Measurements from ENCODE around the gene TCEANC. TPM values are rescaled to one million over a fixed set of nuclear protein-coding genes. Genes with fewer than 3 reads are reported as not detected.
"Not testable (repeated sequence)": the region's sequence is repeated elsewhere in the genome, so short reads cannot be mapped to it uniquely, and the experiment has no call there.

Gene TCEANC, protein sequence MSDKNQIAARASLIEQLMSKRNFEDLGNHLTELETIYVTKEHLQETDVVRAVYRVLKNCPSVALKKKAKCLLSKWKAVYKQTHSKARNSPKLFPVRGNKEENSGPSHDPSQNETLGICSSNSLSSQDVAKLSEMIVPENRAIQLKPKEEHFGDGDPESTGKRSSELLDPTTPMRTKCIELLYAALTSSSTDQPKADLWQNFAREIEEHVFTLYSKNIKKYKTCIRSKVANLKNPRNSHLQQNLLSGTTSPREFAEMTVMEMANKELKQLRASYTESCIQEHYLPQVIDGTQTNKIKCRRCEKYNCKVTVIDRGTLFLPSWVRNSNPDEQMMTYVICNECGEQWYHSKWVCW
- 6.0 TPM for total RNA-seq (ENCODE audit: insufficient read depth, low replicate concordance)

- peak; percentile 97 for DNase-seq (ENCODE audit: low spot score)
Observed at GRCh38 chrX:13652850-13653693, at the start of gene TCEANC. TCEANC (plus strand) TSS chrX:13653141; CDS start chrX:13662509, 9,368 bp downstream.

GRCh38 chrX:13605611-13606010 lies 47.3 kb upstream of the TCEANC start:
- DNase-seq (ENCODE audit: low spot score) = no peak

DNA sequence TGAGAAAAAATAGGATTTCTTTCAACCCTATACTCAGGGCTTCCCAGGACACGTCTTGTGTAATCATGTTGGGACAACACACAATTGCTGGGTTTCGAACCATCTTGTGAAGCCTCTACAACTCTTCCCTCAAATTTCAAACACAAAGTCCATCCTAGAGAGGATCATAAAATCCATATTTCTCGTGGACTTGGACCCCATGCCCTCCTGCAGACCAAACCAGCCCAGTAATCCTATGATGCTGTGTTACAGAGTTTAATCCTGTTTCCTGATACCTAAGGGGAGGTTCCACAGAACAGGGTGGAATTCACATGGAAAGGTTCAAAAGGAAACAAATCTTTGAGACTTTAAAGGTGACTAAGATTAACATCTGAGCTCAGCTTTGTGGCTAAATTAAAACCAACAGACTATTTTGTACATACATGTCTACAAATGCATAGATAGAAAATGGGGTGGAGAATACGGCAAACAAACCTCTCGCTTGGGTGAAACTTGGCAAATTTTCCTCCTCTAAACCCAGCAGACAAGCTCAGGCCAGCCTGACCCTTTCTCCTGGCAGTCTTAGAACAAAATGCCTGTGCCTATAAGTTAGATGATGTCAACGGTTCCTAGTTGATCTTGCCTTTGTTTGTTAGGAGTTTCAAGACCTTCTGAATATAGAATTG lies 45.5 kb upstream of the TCEANC start:
- DNase-seq (ENCODE audit: low spot score) = no peak

DNA sequence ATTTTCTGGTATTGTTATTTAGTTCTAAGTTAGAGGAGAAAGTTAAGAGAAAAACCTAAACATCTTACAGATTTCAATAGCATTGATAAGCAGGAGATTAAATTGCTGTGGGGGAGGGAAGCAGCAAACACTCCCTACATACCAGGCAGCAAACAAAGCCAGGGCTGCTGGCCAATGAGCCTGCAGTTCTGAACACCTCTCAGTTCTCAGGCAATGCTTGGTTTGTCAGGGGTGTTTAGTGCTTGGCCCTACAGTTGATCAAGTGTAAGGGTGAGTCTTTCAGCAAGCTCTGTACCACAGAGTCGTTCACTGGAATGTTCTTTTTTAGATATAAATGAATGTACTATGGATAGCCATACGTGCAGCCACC lies 45.0 kb upstream of the TCEANC start:
- no peak for DNase-seq (ENCODE audit: low spot score)

GRCh38 chrX:13614154-13614553 lies 38.8 kb upstream of the TCEANC start:
- no peak for DNase-seq (ENCODE audit: low spot score)

- no peak for DNase-seq (ENCODE audit: low spot score)
Observed at GRCh38 chrX:13620207-13620606, 32.7 kb upstream of the TCEANC start.

GRCh38 chrX:13622401-13622964 lies 30.5 kb upstream of the TCEANC start:
- peak; percentile 28 for DNase-seq (ENCODE audit: low spot score)

GRCh38 chrX:13627306-13627705 lies 25.6 kb upstream of the TCEANC start:
- no peak for DNase-seq (ENCODE audit: low spot score)

DNA sequence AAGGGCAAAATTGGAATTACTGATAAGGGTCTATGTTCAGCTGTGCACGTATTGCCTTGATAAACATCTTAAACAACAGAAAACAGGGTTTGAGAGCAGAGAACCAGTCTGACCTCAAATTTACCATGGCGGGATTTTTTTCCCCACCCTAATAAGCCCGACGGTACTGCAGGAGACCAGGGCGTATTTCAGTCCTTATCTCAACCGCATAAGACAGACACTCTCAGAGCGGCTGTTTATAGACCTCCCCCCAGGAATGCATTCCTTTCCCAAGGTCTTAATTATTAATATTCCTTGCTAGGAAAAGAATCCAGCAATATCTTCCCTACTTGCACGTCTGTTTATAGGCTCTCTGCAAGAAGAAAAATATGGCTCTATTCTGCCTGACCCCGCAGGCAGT lies 15.7 kb upstream of the TCEANC start:
- DNase-seq (ENCODE audit: low spot score) = not testable (repeated sequence)

GRCh38 chrX:13638021-13638420 lies 14.9 kb upstream of the TCEANC start:
- DNase-seq (ENCODE audit: low spot score) = no peak

- no peak for DNase-seq (ENCODE audit: low spot score)
Observed at GRCh38 chrX:13638826-13639225, 14.1 kb upstream of the TCEANC start.

- DNase-seq (ENCODE audit: low spot score) = not testable (repeated sequence)
Observed at GRCh38 chrX:13641684-13642083, 11.3 kb upstream of the TCEANC start.

GRCh38 chrX:13645464-13646153 lies 7.3 kb upstream of the TCEANC start:
- DNase-seq (ENCODE audit: low spot score) = no peak

DNA sequence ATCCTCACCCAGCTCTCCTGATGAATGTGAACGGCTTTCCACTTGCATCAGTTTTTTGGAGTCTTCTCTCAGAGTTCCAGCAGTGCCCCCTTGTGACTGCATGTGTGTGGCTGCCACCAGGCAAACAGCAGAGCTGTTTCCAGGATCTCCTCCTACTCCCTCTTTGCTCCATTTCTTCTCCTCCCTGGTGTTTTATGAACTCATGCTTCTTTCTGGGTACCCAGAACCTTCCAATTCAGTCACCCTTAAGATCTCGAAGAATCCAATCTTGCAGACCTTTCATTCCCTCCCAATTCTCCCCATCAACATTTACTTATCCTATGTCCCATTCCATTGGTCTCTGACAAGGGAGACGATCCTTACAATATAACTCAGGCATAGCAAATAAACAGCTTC lies 6.8 kb upstream of the TCEANC start:
- DNase-seq (ENCODE audit: low spot score) = peak; percentile 72

DNA sequence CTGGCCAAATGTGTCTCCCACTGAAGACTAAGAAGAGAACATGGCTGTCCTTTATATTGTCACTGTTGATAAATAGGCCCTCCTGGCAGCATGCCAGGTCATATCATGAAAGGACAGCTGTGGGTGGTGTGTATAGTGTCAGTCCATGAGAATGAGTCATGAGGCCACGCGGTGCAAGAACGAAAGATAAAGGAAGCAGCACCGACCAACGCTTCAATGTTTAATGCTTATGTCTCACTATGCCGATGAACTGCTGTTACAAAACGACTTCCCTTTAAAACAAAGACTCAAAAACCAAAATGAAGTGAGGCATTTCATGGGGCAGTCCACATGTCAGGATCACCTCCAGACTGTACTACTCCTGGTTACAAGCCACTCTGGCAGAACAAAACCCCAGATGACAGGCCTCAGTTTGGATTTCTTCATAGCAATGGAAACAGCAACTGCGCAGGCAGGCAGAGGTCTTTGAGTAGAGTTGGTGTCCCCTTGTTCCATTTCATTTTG lies 5.2 kb upstream of the TCEANC start:
- DNase-seq (ENCODE audit: low spot score) = peak; percentile 77

DNA sequence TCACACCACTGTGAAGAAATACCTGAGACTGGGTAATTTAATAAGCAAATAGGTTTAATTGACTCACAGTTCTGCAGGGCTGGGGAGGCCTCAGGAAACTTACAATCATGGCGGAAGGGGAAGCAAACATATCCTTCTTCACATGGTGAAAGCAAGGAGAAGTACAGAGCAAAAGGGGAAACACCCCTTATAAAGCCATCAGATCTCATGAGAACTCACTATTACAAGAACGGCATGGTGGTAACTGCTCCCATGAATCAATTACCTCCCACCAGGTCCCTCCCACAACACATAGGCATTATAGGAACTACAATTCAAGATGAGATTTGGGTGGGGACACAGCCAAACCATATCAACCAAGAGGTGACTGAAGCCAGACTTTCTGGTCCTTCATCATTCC lies 4.6 kb upstream of the TCEANC start:
- DNase-seq (ENCODE audit: low spot score) = not testable (repeated sequence)

- peak; percentile 86 for DNase-seq (ENCODE audit: low spot score)
Observed at GRCh38 chrX:13649838-13650237, 3.1 kb upstream of the TCEANC start.

- no peak for DNase-seq (ENCODE audit: low spot score)
Observed at GRCh38 chrX:13650318-13650717, 2.6 kb upstream of the TCEANC start.

- DNase-seq (ENCODE audit: low spot score) = no peak
Observed at GRCh38 chrX:13651150-13651549, 1.8 kb upstream of the TCEANC start.

- DNase-seq (ENCODE audit: low spot score) = no peak
Observed at GRCh38 chrX:13652287-13652793, 601 bp upstream of the TCEANC start.

DNA sequence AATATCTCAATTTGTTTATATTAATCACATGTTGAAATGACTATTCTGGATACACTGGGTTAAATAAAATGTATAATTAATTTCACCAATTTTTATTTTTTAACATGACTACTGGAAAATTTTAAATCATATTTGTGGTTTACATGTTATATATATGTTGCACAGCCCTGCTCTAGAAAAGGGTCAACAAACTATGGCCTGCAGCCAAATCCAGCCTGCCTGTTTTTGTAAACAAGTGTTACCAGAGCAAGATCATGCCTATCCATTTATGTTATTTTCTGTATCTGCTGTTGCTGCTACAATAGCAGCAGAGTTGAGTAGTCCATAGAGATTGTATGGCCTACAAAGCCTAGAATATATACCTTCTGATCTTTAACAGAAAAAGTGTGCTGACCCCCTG lies 1.2 kb downstream of the TCEANC start:
- DNase-seq (ENCODE audit: low spot score) = no peak
